HL-60/S4 (cell line): Measurements from ENCODE around the gene MESP2.

Experiments used
- in situ Hi-C: fragments of 300-500 bp; cut with MboI; formaldehyde crosslinking; loops from 2 replicates; pipeline ENCODE4 v1.14.3; 2022; ENCODE audit warnings: low sequenced_read_pairs

MESP2 gene

DNA sequence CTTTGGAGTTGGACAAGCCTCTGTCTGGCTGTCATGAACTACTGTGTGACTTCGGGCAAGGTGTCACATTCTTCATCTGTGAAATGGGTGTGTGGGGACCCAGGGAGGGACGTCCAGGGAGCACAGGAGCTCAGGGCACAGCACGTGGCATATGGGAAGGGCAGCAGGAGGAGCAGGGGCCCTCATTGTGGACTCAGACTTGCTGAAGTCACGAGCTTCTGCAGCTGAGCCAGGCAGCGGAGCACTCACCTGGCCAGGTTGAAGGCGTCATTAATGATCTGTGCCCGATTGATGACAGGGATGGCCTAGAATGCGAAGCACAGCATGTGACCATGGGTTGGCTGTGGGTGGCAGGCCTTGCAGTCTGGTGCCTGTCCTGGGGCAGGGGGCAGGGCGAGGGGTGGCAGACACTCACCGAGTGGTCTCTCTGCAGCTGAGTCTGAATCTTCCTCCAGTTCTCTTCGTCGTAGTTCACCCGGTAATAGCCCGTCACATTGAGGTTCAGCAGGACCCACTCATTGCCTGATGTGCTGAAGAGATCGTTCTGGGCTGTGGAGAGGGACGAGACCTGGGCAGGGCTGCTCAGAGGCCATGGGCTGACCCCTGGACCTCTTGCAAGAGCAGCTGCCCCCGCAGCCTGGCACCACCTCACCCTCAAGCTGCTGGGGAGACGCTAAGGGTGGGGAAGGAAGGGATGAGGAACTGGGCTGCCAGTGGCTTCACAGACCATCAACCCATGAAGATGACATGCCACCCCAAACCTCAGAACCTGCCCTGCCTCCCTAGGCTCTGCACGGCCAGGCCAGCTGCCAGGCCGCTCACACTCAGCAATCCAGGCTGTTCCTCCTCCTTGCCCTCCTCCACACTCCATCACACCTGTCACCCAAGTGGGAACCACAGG lies 23.1 kb downstream of the MESP2 start:
- in situ Hi-C loops = no loop called here

DNA sequence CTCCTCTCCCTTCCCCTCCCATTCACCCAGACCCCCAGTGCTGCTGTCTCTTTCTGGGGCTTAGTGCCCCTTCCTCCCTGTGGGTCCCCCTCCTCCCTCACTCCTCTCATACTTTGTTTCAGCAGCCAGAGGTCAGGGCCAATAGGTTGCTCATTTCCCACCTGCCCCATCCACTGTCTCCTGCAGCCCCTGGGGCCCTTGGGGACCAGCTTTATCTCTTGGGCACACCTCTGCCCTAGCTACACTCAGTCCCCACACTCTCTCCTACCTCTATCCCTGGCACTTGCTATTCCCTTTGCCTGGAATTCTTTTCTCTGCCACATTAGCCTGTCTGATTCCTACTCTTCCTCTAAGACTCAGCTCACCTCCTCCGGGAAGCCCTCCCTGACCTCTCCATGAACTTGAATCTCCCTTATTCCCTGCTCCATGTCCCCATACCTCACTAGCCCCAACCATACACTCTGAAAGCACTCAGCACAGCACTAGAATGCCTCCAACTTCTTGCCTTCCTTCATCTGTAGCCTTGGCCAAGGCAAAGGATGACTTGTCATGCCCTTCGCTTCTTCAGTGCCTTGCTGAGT lies 23.9 kb downstream of the MESP2 start:
- in situ Hi-C loops = no loop called here

DNA sequence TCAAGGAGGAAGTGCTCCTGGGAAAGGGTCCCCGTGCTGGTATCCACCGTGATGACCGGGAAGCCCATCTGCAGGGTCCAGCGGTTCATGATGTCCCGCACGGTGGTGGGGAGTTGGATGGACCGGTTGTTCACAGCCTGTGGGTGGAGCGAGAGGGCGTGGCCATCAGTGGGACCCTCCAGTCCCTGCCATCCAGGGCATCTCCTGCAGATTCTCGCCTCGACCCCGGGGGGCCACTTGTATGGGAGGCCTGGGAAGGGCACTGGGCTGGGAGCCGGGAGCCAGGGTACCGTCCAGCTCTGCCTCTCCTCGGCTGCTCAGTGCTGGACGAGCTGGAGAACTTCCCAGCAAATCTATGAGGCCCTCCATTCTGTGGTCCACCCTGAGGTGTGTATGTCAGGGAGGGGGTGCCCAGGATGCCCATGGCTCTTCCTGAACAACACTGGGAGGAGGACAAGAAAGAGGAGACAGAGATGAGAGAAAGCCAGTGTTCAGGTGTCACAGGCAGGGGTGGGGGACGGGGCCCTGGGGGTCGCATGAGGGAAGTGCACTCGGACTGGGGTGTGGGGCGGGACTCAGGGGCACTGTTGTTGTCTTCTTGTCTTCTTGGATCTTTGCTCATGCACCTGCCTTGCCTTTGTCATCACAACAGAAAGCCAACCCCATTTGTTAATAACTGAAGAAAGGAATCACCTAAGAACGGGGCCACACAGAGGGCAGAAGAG lies 25.5 kb downstream of the MESP2 start:
- in situ Hi-C loops = no loop called here

DNA sequence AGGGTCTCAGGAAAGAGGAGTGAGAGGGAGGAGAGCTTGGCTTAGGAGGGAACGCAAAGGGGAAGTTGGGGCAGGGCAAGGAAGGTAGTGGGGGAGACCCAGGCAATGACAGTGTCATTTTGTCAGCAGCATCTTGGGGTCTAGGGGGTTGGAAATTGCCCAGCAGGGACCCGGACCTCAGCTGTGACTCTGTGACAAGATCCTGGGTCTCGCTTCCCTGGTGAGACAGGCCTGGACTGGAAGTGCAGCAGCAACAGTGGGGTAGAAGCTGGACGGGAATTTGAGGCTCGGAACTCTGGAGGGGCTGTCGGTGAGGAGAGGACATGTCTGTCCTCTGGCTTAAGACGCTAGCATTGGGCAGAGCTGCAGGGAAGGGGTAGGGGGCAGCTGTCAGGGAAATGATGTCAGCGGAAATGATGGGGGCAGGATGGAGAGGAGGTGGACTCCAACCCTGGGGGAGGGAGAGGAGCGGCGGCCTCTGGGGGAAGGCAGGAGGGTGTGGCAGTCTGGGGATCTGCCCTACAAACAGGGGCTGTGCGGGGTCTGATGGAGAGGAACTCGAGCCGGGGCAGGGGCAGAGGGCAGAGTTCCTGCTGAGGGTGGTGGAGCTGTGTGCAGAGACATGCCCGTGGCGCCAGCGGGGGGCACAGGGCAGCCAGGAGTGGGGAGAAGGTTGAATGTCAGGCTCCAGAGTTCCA lies 26.2 kb downstream of the MESP2 start:
- in situ Hi-C loops = no loop called here

DNA sequence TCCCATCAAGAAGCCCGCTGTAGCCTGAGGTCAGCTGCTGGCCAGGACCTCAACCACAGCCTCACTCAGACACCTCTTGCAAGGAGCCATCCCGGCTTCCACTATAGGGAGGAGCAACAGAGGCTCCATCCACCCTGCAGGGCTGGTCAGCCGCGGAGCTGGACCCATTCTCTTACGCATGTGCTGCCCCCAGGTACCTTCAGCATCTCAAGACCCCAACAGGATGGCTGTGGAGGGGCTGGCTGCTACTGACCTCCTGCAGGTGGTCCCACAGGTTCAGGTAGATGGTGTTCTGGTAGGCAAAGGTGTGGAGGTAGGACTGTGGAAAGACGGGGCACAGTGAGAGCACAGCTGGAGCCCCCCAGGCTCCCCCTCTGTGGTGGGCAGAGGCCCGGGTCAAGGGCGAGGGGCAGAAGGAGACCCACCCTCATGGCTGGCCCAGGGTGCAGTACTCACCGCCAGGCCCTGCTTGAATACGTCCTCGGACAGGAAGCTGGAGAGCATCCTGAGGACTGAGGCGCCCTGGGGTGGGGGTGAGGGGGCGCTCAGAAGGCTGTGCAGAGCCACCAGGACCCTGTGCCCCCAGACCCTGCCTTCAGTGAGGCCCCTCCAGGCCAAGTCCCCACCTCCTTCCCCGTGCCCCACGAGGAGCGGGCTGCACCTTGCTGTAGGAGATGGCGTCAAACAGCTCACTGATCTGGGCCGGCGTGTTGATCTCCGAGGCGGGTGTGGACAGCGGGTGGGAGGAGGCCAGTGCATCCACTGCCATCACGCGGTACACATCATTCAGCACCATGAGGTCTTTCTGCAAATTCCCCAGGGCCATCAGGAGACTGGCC lies 27.1 kb downstream of the MESP2 start:
- in situ Hi-C loops = no loop called here

DNA sequence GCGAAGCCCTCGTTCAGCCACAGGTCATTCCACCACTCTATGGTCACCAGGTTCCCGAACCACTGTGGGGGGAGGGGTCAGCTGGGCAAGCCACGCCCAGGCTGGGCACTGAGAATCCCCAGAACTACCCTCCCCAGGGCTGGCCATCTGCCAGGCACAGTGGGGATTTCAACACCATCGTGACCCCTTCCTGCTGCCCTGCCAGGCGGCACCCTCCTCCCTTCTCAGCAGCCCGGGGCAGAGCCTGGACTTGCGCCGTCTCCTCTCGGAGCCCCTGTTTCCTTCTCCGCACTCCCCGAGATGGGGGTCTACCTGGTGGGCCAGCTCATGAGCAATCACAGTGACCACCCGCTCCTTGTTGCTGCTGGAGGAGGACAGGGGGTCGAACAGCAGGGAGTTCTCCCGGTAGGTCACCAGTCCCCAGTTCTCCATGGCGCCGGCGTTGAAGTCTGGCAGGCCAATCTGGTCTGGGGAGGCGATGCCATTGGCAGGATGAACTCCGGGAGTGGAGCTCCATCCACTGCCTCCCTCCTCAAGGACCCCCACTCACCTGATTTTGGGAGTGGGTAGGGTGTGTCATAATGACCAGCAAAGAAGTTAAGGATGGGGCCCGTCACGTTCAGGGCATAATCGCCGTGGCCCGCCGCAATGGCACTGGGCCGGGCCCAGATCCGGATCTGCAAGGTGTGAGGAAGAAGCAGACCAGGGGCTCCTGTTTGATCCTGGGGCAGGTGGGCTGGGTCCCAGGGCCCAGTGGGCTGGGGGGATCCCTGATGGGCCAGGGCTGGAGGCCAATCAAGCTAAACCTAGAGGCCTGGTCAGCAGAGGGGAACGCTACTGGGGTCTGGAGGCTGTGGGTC lies 28.0 kb downstream of the MESP2 start:
- in situ Hi-C loops = no loop called here

DNA sequence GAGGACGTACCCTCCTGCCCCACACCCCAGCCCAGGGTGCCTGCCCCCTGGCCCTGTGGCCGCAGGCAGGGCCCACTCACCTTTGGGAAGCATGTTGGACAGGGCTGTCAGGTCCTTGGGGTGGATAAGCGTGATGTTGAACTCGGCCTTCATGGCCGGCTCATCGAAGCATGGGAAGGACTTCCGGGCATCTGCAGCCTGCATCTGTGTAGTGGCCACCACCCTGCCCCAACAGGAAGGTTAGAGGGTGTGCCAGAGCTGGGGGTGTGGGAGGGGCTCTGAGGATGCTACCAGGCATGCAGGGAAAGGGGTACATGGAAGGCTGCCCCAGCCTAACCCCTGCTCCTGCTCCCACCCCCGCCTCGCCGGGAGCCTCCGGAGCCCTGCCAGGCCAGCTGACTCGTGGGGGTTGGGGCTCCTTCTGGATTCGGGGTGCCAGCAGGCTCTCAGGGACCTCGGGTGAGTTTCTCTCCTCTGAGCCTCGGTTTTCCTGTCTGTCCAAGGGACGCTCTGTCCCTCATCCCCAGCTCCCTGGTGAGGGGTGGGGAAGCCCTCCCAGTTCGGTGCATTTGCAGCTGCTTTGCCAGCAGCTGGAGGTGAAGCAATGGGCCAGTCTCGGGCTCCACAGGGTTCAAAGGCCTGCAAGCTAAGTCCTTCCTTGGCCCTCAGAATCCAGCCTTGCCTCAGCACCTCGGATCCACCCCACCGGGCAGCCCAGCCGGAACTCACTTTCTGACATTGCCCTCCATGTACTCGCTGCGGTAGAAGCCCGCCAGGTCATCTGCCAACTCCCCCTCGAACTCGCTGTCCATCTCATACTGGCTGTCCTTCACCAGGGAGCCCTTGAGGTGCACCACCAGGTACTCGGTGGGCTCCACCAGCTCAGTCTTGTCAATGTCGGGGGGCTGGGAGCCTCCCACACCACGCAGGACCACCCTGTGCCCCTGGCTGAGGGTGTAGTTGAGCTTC lies 29.4 kb downstream of the MESP2 start:
- in situ Hi-C loops = no loop called here

DNA sequence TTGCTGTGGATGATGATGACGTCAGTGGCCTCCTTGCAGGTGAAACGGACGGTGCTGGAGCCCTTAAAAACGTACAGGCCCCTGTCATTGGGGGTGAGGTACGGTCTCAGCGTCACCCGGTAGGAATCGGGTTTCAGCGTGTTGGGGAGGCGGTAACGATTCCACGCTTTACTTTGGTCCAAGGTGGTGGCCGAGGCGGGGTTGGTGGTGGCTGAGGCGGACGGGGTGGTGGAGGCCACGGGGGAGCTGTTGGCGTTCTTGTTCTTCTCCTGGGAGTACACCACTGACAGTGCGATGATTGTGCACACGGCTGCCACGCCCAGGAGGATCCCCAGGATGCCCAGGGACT lies 30.1 kb downstream of the MESP2 start:
- in situ Hi-C loops = no loop called here

DNA sequence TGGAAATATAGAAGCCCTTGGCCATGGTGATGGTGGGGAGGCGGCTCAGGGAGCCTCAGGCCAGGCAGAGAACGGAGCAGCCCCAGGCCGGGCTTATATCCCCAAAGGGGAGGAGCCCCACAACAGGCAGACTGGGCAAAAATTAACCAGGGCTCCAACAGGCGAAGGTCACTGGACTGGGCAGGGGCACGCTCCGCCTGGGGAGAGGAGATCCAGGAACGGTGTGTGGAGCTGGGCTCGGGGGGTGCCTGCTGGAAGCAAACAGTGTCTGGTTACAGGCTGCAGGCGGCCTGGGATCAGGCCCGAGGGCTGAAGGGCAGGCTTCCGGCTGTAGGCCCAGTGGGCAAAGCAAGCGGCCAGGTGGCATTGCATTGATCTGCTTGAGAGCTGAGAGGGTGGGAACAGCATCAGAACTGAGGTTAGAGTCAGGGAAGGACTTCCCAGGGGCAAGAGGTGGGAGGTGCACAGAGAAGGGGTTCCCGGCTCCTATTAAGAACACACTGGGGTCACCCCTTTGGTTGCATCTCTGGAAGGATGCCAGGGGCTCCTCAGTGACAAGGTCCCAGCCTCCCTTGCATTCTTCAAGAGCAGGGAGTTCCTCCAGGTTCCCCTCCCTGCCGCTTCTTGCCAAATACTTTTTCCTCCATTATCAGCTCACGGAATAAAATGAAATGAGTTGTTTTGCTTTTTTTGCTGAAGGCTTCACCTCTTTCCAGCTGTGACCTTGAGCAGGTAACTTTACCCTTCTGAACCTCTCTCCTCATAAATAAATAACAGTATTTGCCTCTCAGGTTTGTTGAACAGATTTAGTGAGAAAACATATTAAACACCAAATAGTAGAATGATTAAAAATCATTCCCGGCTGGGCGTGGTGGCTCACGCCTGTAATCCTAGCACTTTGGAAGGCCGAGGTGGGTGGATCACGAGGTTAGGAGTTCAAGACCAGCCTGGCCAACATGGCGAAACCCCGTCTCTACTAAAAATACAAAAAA lies 30.7 kb downstream of the MESP2 start:
- in situ Hi-C loops = no loop called here

DNA sequence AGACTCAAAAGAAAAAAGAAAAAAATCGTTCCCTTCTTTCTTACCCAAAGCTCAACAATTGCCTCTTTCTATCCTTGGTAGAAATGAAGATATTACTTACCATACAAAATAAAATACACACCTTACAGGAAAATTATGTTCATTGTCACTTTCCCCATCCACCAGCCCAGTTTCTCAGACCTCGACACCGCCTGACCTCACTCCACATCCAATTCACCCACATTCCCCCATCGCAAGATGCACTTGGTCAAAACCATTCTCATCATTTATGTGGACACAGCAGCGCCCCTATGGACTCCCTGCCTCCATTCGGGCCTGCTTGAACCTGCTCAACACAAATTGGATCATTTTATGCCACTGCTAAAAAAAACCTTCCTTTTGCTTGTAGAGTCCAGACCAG lies 31.6 kb downstream of the MESP2 start:
- in situ Hi-C loops = no loop called here

DNA sequence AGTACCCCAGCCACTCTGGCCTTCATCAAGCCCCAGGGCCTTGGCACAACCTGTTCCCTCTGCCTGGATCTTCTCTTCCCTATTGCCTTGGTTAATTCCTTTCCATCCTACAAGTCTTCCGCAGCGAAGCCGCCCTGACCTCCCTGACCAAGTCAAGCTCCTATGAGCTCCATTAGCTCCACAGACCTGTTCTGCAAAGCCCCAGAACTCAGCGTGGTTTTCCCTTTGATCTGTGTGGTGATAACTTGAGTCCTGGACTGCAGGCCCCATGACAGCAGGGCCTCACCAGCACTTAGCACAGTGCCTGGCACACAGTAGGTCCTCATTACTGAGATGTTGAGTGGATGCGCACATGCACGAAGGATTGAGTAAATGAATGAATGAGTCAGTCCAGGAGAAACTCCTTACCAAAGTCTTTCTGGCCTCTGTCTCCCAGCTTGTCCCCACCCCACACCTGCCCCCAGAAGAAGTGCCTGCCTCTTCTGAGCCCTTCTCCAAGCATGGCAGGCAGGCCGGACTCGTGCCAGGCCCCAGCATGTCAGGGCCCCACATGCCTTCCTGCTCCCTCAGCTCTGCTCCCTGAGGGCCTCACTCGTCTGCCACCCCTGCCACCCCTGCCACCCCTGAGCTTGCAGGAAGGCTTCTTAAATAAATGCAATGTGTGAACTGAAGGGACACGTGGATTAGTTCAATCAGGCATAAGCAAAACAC lies 32.2 kb downstream of the MESP2 start:
- in situ Hi-C loops = no loop called here

DNA sequence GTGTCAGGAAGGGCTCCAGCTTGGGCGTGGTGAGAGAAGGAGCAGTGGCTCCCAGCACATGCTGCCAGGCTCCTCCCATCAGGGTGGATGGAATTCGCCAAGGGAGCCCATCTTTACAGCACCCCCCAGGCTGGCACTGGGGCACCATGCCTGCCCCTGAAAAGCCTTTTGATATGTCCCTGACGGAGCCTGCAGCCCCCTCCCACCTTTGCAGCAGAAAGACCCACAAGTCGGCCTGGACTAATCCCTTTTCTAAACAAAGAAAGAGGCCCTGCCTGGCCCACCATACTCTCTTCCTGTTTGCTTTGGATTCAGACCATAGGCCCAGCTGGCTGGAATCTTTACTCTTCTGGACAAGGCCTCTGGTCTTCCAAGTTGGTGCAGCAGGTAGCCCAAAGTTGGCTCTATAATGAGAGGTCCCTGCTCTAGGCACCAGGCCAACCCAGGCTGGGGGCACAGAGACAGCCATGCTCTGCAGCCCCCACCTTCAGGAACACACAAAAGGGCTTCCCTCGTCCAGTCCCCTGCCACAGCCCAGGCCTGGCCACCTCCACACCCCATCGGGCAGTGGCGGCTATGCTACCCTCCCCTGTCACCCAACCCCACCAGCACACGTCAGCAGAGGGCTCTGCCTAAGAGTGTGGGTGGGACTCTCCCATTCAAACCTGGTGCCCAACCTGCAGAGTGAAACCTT lies 33.1 kb downstream of the MESP2 start:
- in situ Hi-C loops = no loop called here

DNA sequence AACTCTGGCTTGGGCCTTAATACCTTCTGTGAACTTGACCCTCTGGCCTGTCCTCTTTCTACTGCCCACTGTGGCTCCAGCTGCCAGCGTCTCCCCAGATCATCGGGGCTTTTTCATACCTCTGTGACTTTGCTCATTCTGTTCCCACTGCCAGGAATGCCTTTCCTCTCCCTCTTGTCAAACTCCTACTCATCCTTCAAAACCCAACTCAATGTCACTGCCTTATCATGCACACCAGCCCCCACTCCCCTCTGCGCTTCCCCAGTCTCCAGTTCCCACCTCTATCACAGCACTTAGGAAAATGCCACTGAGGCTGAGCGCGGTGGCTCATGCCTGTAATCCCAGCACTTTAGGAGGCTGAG lies 33.6 kb downstream of the MESP2 start:
- in situ Hi-C loops = no loop called here

DNA sequence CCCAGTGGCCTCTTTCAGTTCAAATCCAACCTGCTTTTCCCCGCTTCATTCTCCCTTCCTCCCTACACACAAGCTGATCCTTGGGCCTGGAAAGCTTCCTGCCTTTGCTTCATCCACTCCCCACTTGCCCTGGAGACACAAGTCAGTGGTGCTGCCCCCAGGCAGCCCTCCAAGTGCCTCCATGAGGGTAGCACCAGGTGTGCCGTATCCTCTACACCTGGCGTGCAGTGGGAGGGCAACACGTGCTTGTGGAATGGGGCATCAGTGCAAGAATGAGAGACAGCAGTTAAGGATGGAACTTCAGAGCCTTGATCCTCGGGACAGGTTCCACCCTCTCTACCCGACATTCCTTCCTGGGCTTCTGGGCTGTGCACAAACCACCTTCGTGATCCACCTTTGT lies 34.7 kb downstream of the MESP2 start:
- in situ Hi-C loops = no loop called here

DNA sequence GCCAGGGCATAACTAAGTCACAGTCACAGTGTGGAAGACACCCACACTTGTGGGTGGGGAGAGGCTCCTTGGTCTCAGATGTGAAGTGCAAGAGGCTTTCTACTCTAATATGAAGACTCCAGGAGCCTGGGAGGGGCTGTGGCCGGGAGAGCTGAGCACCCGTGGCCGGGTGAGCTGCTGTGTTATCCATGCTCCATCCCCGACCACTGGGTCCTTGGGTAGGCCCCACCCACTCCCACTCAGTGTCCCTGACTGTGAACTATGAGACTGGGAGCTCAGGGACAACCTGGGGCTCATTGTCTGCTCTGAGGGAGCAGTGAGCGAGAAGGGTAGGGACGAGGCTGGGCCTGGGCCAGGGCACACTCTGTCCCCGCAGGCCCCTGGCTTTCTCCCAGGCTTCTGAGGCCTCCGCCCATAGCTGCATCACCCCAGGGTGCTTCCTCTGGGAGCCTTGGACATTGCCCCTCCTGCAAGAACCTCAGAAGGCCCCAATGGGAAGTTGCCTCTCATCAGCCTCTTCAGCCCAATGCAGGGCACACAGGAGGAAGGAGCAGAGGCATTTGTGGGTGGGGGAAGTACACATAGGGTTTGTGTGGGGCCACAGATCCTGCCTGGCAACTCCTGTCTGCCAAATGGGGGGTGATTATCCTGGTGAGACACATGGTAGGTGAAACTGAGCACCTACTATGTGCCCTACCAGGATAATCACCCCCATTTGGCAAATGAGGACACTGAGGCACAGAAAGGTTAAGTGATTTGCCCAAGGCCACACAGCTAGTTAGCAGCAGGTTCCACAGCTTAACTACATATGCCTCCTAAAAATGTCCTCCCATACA lies 36.1 kb downstream of the MESP2 start:
- in situ Hi-C loops = no loop called here
